Measurements from ENCODE around the gene STOML2.

The STOML2 gene

GRCh38 chr9:35075358-35075757 lies 27.6 kb downstream of the STOML2 start (continued):
- TF ChIP-seq ZBTB44 (tag by site-specific recombination; IDR thresholded peaks at IDR 0.05) (no peak), ZNF747 (tag by site-specific recombination; IDR thresholded peaks at IDR 0.05) (no peak), BCL11A (tag by site-specific recombination; IDR thresholded peaks at IDR 0.05; ENCODE audit: low read depth) (no peak), ZNF76 (tag by site-specific recombination; IDR thresholded peaks at IDR 0.05; ENCODE audit: borderline replicate concordance, low read depth) (no peak), ZNF416 (tag by site-specific recombination; IDR thresholded peaks at IDR 0.05) (no peak)

- Histone ChIP-seq H3K4me1 (ENCODE audit: control insufficient read depth, insufficient read depth, low read length) (peaks cover 3% of the 10 kb centered on the region; the same call in 1 of the 2 replicates), H3K9me3 (ENCODE audit: control insufficient read depth, insufficient read depth, low read depth, low read length) (no peaks in the 10 kb centered on the region), H3K27ac (ENCODE audit: extremely low read depth, low read depth, low read length) (no peak overlapping the region), H3K36me3 (ENCODE audit: control insufficient read depth in 2 of 2, insufficient read depth in 1 of 2, low read length in 2 of 2) (peaks cover 0 to 69% of the 10 kb centered on the region in 2 experiments; a peak in 1 of 3 replicates), H3K4me3 (ENCODE audit: low read depth, low read length) (no peak overlapping the region)
- TF ChIP-seq ZNF174 (tag by site-specific recombination; IDR thresholded peaks at IDR 0.05) (no peak), ZNF214 (tag by site-specific recombination; IDR thresholded peaks at IDR 0.05; ENCODE audit: borderline replicate concordance) (no peak), GLIS1 (tag by site-specific recombination; IDR thresholded peaks at IDR 0.05) (no peak), KLF7 (tag by site-specific recombination; IDR thresholded peaks at IDR 0.05; ENCODE audit: borderline replicate concordance) (no peak), ZNF548 (tag by site-specific recombination; IDR thresholded peaks at IDR 0.05) (no peak), ZBTB44 (tag by site-specific recombination; IDR thresholded peaks at IDR 0.05) (no peak), ZNF248 (tag by site-specific recombination; IDR thresholded peaks at IDR 0.05) (no peak), ZNF16 (tag by site-specific recombination; IDR thresholded peaks at IDR 0.05; ENCODE audit: low read depth) (no peak), ZNF324 (tag by site-specific recombination; IDR thresholded peaks at IDR 0.05) (no peak), KLF16 (tag by site-specific recombination; IDR thresholded peaks at IDR 0.05) (no peak), ZNF645 (tag by site-specific recombination; IDR thresholded peaks at IDR 0.05) (no peak), ZNF10 (tag by site-specific recombination; IDR thresholded peaks at IDR 0.05) (no peak), ZFP37 (tag by site-specific recombination; IDR thresholded peaks at IDR 0.05) (no peak), GLI4 (tag by site-specific recombination; IDR thresholded peaks at IDR 0.05) (no peak), KLF17 (tag by site-specific recombination; IDR thresholded peaks at IDR 0.05) (no peak)
- ChIA-PET POLR2A (no interaction called here), CTCF (interaction anchor here (2.9 kb wide), 1 partner anchor 175 kb away, joined by 8 read pairs; no protein-coding TSS in a partner anchor)
Measured at GRCh38 chr9:35074791-35075190, 28.1 kb downstream of the STOML2 start.

GRCh38 chr9:35074141-35074540 lies 28.8 kb downstream of the STOML2 start:
- ChIA-PET POLR2A (no interaction called here), CTCF (no interaction called here)
- no peak overlapping the region for H3K27ac ChIP-seq (ENCODE audit: extremely low read depth, low read depth, low read length)
- H3K4me3 ChIP-seq (ENCODE audit: low read depth, low read length) = no peak overlapping the region
- H3K9me3 ChIP-seq (ENCODE audit: control insufficient read depth, insufficient read depth, low read depth, low read length) = no peaks in the 10 kb centered on the region
- peaks cover 3% of the 10 kb centered on the region; the same call in 1 of the 2 replicates for H3K4me1 ChIP-seq (ENCODE audit: control insufficient read depth, insufficient read depth, low read length)
- peaks cover 0 to 75% of the 10 kb centered on the region in 2 experiments; a peak in 2 of 3 replicates for H3K36me3 ChIP-seq (ENCODE audit: control insufficient read depth in 2 of 2, insufficient read depth in 1 of 2, low read length in 2 of 2)
- no peak for TF ChIP-seq ZNF354C (tag by site-specific recombination; IDR thresholded peaks at IDR 0.05; ENCODE audit: borderline replicate concordance, low read depth)
- TF ChIP-seq ZNF510 (tag by site-specific recombination; IDR thresholded peaks at IDR 0.05; ENCODE audit: insufficient replicate concordance) = no peak
- no peak for TF ChIP-seq ZNF2 (tag by site-specific recombination; IDR thresholded peaks at IDR 0.05)
- no peak for TF ChIP-seq ZNF558 (tag by site-specific recombination; IDR thresholded peaks at IDR 0.05)
- no peak for TF ChIP-seq HOXC10 (CRISPR knock-in tag; IDR thresholded peaks at IDR 0.05)
- TF ChIP-seq ZNF221 (tag by site-specific recombination; IDR thresholded peaks at IDR 0.05; ENCODE audit: borderline replicate concordance) = no peak
- TF ChIP-seq ZNF362 (tag by site-specific recombination; IDR thresholded peaks at IDR 0.05) = no peak
- TF ChIP-seq WT1 (tag by site-specific recombination; IDR thresholded peaks at IDR 0.05) = no peak
- no peak for TF ChIP-seq HOXA7 (CRISPR knock-in tag; IDR thresholded peaks at IDR 0.05; ENCODE audit: borderline replicate concordance)
- TF ChIP-seq ZNF596 (tag by site-specific recombination; IDR thresholded peaks at IDR 0.05) = no peak
- TF ChIP-seq ZXDB (tag by site-specific recombination; IDR thresholded peaks at IDR 0.05) = no peak
